Stimulated activated naive CD8-positive, alpha-beta T cell treated with anti-CD3 and anti-CD28 coated beads, Interleukin-15, Interleukin-2, amounts not matched to agents 100 ng/mL and 50 ng/mL, for 24 hours (primary cell): ENCODE results near the gene ENDOG.
"Not testable (repeated sequence)": the region's sequence is repeated elsewhere in the genome, so short reads cannot be mapped to it uniquely, and the experiment has no call there.

ENCODE experiments used
- H3K27ac Mint-ChIP-seq: one replicate; pipeline ENCODE4 v1.8.0; 2021; ENCODE audit warnings: mild to moderate bottlenecking, mixed read lengths
- H3K27me3 Mint-ChIP-seq: one replicate; pipeline ENCODE4 v1.8.0; 2021; ENCODE audit warnings: mixed read lengths
- H3K36me3 Mint-ChIP-seq: one replicate; pipeline ENCODE4 v1.8.0; 2021; ENCODE audit warnings: low read depth, mixed read lengths
- H3K4me1 Mint-ChIP-seq: one replicate; pipeline ENCODE4 v1.8.0; 2021; ENCODE audit warnings: low read depth, mixed read lengths
- H3K4me3 Mint-ChIP-seq: one replicate; pipeline ENCODE4 v1.8.0; 2021; ENCODE audit warnings: mild to moderate bottlenecking, mixed read lengths
- H3K9me3 Mint-ChIP-seq: one replicate; pipeline ENCODE4 v1.8.0; 2021; ENCODE audit warnings: mixed read lengths

The ENDOG gene

DNA sequence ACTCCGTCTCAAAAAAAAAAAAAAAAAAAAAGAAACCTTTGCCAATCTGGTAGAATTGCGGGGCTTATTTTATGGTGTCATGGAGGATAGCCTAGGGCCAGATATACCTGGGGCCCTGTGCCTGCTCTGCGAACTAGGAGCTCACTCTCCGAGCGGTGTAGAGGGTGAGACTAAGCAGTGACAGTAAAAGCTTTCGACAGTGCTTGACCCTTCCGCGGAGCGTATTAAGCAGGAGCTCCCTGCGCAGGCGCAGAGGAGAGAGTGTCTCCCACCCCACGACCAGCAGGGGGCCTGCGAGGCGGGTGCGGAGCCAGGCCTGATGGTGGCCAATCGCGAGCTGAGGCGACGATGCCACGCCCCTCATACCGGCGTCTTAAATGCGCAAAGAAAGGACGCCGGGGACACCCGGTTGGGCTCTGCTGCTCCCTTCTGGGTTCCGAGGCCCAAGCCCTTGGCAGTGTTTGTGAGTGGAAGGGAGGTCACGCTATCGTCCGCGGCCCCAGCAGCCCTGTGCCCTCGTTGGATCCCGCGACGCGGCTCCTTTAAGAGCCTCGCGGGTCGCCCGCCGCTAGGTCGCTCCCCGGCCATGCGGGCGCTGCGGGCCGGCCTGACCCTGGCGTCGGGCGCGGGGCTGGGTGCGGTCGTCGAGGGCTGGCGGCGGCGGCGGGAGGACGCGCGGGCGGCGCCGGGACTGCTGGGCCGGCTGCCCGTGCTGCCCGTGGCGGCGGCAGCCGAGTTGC lies at the start of gene ENDOG:
ENDOG (plus strand) TSS at position 402 of the 740 bp plus-strand sequence; CDS start at position 587, 185 bp downstream.
- H3K9me3 Mint-ChIP-seq: no peaks in the 10 kb centered on the region
- H3K4me3 Mint-ChIP-seq: peak within 1 kb of the TSS; percentile 82
- H3K27ac Mint-ChIP-seq: peak within 1 kb of the TSS; percentile 83
- no peaks in the 10 kb centered on the region for H3K27me3 Mint-ChIP-seq
- H3K36me3 Mint-ChIP-seq: peaks cover 8% of the 10 kb centered on the region
- H3K4me1 Mint-ChIP-seq: peaks cover 27% of the 10 kb centered on the region

DNA sequence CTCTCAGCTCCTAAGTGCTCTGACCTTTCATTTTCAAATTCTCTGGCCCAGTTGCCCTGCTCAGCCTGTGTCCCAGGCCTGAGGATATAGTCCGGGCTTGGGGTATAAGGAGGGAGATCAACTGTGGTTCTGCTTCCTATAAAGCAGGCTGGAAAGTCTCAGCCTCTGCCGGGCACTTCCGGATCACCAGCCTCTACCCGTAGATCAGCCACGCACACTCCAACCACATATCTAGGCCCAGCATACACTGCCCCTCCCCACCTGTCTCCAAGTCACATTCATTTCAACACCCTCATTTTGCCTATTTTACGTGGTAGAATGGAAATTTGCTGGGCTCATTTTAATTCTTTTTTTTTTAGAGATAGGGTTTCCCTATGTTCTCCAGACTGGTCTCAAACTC lies 49.7 kb upstream of the ENDOG start:
- peaks cover 4% of the 10 kb centered on the region for H3K36me3 Mint-ChIP-seq
- H3K4me3 Mint-ChIP-seq: no peak overlapping the region
- no peaks in the 10 kb centered on the region for H3K27me3 Mint-ChIP-seq
- peaks cover 25% of the 10 kb centered on the region for H3K4me1 Mint-ChIP-seq
- H3K9me3 Mint-ChIP-seq: no peaks in the 10 kb centered on the region
- no peak overlapping the region for H3K27ac Mint-ChIP-seq

DNA sequence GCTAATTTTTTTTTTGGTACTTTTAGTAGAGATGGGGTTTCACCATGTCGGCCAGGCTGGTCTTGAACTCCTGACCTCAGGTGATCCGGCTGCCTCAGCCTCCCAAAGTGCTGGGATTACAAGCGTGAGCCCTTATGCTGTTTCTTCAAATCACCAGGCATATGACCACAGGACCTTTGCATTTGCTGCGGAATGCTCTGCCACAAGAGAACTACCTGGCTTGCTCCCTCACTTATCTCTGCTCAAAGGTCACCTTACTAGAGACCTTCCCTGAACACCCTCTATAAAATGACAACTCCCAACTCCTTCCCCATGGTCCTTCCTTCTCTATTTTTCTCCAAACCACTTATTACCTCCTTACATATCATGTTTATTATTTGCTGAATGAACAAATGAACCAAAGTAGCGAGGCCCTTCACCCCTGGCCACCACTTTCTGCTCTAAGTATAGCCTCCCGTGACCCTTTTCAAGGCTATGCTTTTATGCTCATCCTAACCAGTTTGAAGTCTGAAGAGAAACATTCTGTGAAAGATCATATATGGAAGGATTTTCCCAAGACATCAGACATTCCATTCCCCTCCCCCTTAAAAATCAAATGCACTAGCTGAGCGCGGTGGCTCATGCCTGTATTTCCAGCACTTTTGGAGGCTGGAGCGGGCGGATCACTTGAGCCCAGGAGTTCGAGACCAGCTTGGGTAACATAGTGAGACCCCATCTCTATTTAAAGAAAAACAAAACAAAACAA lies 47.8 kb upstream of the ENDOG start:
- Mint-ChIP-seq H3K9me3 (no peaks in the 10 kb centered on the region), H3K4me3 (peak overlapping the region; percentile 94)

DNA sequence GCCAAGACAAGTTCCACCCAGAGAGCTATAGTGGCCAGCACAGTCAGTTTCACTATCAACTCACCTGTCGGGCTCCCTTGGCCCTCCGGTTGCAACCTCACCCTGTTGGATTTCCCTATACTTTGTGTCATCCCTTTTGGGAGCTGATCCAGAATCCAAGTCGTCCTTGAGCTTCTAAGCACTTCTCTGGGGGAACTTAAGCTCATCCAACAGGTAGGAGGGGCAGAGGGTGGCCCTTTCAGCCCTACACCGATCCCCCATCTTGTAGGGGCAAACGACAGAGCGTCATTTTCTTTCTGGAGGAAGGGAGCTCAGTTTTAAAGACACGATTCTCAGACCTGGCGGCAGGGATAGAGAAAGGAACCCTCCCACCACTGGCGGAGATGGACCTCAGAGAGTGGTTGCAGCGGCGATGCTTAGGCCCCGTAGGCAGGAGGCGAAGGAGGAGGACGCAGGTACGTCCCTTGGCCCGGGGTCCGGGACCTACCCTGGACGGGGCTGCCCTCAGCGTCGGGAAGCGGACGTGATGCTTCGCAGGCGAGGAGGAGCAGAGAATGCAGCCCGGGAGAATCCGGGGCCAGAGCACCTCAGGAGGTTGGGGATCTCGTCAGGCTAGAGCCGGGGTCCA lies 47.1 kb upstream of the ENDOG start:
- Mint-ChIP-seq H3K36me3 (peaks cover 4% of the 10 kb centered on the region), H3K9me3 (no peaks in the 10 kb centered on the region), H3K27ac (peak overlapping the region; percentile 92), H3K4me3 (peak overlapping the region; percentile 94), H3K27me3 (no peaks in the 10 kb centered on the region), H3K4me1 (peaks cover 22% of the 10 kb centered on the region)

More for the DNA sequence above, 47.8 kb upstream of the ENDOG start:
- peaks cover 4% of the 10 kb centered on the region for H3K36me3 Mint-ChIP-seq
- peaks cover 22% of the 10 kb centered on the region for H3K4me1 Mint-ChIP-seq
- no peaks in the 10 kb centered on the region for H3K27me3 Mint-ChIP-seq
- H3K27ac Mint-ChIP-seq: peak overlapping the region; percentile 92

DNA sequence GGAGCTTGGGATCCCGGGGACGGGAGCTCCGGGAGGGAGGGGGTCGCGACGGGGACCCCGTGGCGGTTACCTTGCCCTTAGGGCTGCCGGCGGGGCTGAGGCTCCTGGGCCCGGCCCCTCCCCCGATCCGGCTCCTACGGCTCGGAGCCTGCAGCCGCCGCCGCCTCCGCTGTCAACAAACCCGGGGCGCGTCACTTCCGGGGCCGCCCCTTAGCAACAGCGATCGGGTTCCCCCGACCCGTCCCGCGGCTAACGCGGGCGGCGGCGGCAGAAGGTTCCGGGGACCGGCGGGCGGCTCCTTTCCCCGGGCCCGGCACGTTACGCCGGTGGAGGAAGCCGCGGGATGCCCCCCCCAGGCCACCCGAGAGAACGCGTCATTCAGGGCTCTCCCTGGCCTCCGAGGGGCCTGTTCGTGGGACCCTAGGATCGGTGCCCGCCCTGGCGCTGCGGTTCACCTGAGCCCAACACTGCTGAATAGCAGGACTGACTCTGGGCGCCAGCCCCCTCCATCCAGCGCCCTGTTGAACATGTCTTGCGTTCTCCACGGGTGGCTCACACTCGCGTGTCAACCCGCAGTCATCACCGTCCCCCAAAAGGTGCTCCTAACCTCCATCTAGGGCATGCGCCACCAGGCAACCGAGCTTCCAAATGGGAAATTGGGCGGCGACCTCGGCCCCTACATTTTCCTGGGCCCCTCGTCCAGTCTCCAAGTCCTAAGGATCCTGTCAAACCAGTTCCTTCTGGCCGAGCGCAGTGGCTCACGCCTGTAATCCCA lies 46.4 kb upstream of the ENDOG start, which contains the start of gene ZER1:
ZER1 (minus strand) TSS at position 183 of the 775 bp plus-strand sequence. CDS start 16,362 bp downstream, outside the sequence.
- H3K4me3 Mint-ChIP-seq: peak within 1 kb of the TSS; percentile 94
- H3K4me1 Mint-ChIP-seq: peaks cover 22% of the 10 kb centered on the region
- H3K27ac Mint-ChIP-seq: peak within 1 kb of the TSS; percentile 92
- no peaks in the 10 kb centered on the region for H3K27me3 Mint-ChIP-seq
- peaks cover 4% of the 10 kb centered on the region for H3K36me3 Mint-ChIP-seq
- no peaks in the 10 kb centered on the region for H3K9me3 Mint-ChIP-seq

DNA sequence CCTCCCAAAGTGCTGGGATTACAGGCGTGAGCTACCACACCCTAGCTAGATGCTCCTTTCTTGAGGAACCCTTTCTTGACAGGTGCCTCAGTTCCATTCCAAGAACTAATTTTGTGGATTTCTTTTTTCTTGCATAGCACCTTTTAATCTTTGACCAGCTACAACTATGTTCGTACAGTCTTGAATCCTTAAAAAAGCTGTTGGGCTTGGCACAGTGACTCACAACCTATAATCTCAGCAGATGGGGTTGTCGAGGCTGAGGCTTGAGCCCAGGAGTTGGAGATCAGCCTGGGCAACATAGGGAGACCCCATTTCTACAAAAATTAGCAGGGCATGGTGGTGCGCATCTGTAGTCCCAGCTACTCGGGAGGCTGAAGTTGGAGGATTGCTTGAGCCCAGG lies 45.3 kb upstream of the ENDOG start:
- Mint-ChIP-seq H3K27ac (peak overlapping the region; percentile 71), H3K36me3 (no peaks in the 10 kb centered on the region), H3K4me3 (peak overlapping the region; percentile 94), H3K9me3 (no peaks in the 10 kb centered on the region), H3K27me3 (no peaks in the 10 kb centered on the region), H3K4me1 (peaks cover 22% of the 10 kb centered on the region)

DNA sequence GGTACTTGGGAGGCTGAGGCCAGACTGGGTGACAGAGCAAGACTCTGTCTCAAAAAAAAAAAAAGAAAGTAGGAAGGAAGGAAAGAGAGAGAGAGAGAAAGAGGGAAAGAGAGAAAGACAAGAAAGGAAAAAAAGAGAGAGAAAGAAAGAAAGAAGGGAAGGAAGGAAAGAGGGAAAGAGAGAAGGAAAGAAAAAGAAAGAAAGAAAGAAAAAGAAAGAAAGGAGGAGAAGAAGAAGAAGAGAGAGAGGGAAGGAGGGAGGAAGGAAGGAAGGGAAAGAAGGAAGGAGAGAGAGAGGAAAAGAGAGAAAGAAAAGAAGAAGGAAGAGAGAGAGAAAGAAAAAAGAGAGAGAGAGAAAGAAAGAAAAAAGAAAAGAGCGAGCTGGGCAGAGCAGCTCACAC lies 43.5 kb upstream of the ENDOG start:
- Mint-ChIP-seq H3K27me3 (no peaks in the 10 kb centered on the region), H3K4me1 (peaks cover 16% of the 10 kb centered on the region), H3K9me3 (no peaks in the 10 kb centered on the region), H3K27ac (no peak overlapping the region), H3K36me3 (no peaks in the 10 kb centered on the region), H3K4me3 (no peak overlapping the region)

DNA sequence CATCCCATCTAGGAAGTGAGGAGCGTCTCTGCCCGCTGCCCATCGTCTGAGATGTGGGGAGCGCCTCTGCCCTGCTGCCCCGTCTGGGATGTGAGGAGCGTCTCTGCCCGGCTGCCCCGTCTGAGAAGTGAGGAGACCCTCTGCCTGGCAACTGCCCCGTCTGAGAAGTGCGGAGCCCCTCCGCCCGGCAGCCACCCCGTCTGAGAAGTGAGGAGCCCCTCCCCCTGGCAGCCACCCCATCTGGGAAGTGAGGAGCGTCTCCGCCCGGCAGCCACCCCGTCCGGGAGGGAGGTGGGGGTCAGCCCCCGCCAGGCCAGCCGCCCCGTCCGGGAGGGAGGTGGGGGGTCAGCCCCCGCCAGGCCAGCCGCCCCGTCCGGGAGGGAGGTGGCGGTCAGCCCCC lies 38.2 kb upstream of the ENDOG start:
- not testable (repeated sequence) for H3K4me3 Mint-ChIP-seq, H3K27me3 Mint-ChIP-seq, H3K27ac Mint-ChIP-seq

DNA sequence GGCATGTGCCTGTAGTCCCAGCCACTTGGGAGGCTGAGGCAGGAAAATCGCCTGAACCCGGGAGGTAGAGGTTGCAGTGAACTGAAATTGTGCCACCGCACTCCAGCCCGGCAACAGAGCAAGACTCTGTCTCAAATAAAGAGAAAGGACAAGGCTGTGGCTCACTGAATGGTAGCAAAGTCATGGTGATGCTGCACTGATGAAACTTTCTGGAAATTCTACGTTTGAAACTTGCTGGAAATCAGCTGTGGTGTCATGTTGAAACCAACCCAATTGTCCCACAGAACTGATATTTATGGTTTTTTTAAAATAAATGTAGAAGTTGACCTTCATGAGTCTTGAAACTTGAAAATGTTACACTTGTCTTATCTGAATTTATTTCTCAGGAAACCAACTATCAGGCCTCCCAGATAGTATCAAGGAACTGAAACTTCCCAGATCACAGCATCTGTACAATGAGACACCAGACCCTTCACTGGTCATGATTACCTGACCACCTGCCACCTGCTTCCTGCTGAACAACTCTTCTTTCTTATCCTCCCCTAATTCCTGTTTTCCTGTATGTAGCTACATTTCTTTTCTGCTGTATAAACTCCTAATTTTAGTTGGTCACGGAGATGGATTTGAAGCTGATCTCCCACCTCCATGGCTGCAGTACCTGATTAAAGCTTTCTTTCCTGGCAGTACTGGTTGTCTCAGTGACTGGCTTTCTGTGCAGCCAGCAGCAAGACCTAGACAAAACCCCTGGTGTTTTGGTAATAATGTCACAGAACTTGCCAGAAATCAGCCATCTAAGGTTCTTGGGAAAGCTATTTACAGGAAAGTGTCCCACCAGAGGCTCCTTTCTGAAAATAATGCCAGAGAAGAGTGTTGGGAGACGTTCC lies 36.9 kb upstream of the ENDOG start:
- Mint-ChIP-seq H3K9me3 (no peaks in the 10 kb centered on the region), H3K27ac (peak overlapping the region; percentile 31), H3K4me3 (no peak overlapping the region), H3K36me3 (no peaks in the 10 kb centered on the region), H3K27me3 (no peaks in the 10 kb centered on the region), H3K4me1 (peaks cover 22% of the 10 kb centered on the region)

More for the DNA sequence above, 38.2 kb upstream of the ENDOG start:
- H3K9me3 Mint-ChIP-seq, H3K36me3 Mint-ChIP-seq: not testable (repeated sequence)
- peaks cover 19% of the 10 kb centered on the region for H3K4me1 Mint-ChIP-seq

DNA sequence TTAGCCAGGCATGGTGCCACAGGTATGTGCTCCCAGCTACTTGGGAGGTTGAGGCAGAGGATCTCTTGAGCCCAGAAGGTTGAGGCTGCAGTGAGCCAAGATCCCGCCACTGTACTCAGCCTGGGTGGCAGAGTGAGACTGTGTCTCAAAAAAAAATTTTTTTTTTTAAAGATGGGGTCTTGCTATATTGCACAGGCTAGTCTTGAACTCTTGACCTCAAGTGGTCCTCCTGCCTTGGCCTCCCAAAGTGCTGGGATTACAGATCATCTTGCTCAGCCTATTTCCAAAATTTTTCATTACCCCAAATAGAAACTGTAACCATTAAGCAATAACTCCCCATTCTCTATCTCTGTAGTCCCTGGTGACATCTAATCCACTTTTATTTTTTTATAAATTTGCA lies 35.6 kb upstream of the ENDOG start:
- Mint-ChIP-seq H3K4me1 (peaks cover 26% of the 10 kb centered on the region), H3K27me3 (no peaks in the 10 kb centered on the region), H3K27ac (peak overlapping the region; percentile 21), H3K36me3 (no peaks in the 10 kb centered on the region), H3K4me3 (no peak overlapping the region), H3K9me3 (no peaks in the 10 kb centered on the region)

DNA sequence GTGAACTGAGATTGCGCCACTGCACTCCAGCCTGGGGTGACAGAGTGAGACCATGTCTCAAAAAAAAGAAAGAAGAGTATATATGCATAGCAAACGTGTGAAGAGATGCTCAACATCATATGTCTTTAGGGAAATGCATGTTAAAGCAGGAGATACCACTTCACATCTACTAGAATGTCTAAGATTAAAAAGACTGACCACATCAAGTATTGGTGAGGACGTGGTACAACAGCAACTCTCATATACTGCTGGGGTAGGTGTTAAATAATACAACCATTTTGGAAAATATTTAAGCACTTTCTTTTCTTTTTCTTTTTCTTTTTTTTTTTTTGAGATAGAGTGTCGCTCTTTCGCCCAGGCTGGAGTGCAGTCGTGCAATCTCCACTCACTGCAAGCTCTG lies 32.9 kb upstream of the ENDOG start:
- Mint-ChIP-seq H3K27ac (no peak overlapping the region), H3K36me3 (no peaks in the 10 kb centered on the region), H3K4me3 (no peak overlapping the region), H3K4me1 (peaks cover 38% of the 10 kb centered on the region), H3K9me3 (no peaks in the 10 kb centered on the region), H3K27me3 (no peaks in the 10 kb centered on the region)

DNA sequence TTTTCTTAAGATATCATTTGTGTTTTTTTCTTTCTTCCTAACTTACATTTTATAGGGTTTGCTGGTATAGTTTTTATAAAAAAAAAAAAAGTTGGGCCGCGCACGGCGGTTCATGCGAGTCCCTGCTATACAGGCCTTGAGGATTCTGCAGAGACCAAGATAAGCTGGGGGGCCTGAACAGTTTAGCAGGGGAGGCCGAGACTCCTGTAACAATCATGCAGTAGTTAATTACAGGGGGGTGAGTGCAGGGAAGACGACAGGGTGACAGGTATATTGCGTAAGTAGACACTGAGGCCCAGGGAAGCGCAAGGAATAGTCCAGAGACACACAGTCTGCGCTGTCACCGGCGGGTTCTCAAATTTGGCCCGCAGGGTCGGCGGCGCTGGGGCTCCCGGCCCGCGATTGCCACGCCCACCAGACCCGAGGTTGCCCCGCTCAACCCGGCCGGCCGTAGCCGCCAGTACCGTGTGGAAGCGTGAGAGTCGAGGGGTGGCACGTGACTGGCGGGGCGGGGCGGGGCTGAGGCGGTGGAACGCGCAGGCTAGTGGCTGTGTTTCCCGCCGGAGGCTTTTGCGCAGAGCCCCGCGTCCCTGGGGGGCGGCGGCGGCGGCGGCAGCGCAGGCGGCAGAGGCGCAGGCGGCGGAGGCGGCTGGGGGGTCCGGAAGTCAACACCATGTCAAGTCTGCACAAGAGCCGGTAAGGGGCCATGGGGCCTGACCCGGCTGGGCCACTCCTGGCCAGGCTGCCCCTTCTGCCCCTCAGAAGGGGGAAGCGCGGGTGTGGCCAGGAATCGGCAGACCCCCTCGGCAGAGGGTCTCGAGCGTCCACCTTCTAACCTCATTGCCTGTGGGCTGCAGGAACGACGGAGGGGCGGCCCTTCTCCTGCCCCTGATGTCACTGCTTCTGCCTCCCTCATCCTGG lies 31.4 kb upstream of the ENDOG start, which contains the start of gene TBC1D13:
TBC1D13 (plus strand) TSS at position 573 of the 921 bp plus-strand sequence; CDS start at position 674, 101 bp downstream.
- H3K4me3 Mint-ChIP-seq: peak within 1 kb of the TSS; percentile 90
- peaks cover 32% of the 10 kb centered on the region for H3K4me1 Mint-ChIP-seq
- peak within 1 kb of the TSS; percentile 83 for H3K27ac Mint-ChIP-seq
- no peaks in the 10 kb centered on the region for H3K9me3 Mint-ChIP-seq
- no peaks in the 10 kb centered on the region for H3K36me3 Mint-ChIP-seq
- H3K27me3 Mint-ChIP-seq: no peaks in the 10 kb centered on the region

DNA sequence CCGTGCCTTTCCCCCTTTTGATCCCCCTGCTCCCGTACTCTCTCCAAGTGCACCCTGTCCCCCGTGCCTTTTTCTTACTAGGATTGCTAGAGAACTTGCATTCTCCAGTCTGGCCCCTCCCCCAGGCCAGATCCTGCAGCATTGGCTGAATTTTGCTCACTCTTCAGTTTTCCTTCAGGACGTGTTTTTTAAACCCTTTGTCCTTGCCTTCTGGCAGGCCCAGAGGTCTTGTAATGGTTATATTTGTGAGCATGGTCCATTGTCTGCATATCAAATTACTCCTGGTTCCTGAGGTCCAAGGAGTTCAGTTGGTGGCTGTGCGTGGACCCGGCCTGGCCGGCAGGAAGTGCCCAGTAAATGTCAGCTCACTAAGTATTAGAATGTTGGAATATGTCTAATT lies 30.6 kb upstream of the ENDOG start:
- H3K4me3 Mint-ChIP-seq: peak overlapping the region; percentile 90

More for the DNA sequence above, 30.6 kb upstream of the ENDOG start:
- Mint-ChIP-seq H3K27me3 (no peaks in the 10 kb centered on the region), H3K4me1 (peaks cover 33% of the 10 kb centered on the region), H3K27ac (peak overlapping the region; percentile 83), H3K9me3 (no peaks in the 10 kb centered on the region), H3K36me3 (peaks cover 2% of the 10 kb centered on the region)
